ENCODE results near the gene CRYBG3.

The CRYBG3 gene

GRCh38 chr3:97979610-97980009 is 157.8 kb downstream of the CRYBG3 start:
- H3K4me3 ChIP-seq (ENCODE audit: low read depth, low read length), result no peak overlapping the region
- TF ChIP-seq CTCF (IDR thresholded peaks at IDR 0.05; ENCODE audit: borderline replicate concordance, insufficient read depth, low read depth, low read length), result no peak

- no peak overlapping the region for H3K4me3 ChIP-seq (ENCODE audit: low read depth, low read length)
- no peak for TF ChIP-seq CTCF (IDR thresholded peaks at IDR 0.05; ENCODE audit: borderline replicate concordance, insufficient read depth, low read depth, low read length)
Observed at GRCh38 chr3:97981886-97982285, 160.1 kb downstream of the CRYBG3 start.

- no peak for TF ChIP-seq CTCF (IDR thresholded peaks at IDR 0.05; ENCODE audit: borderline replicate concordance, insufficient read depth, low read depth, low read length)
- H3K4me3 ChIP-seq (ENCODE audit: low read depth, low read length), result no peak overlapping the region
Observed at GRCh38 chr3:97983933-97984491, 162.2 kb downstream of the CRYBG3 start.

- TF ChIP-seq CTCF (IDR thresholded peaks at IDR 0.05; ENCODE audit: borderline replicate concordance, insufficient read depth, low read depth, low read length), result no peak
Observed at GRCh38 chr3:97987306-97987705, 165.5 kb downstream of the CRYBG3 start.

GRCh38 chr3:97988784-97989568 is 167.2 kb downstream of the CRYBG3 start:
- TF ChIP-seq CTCF (IDR thresholded peaks at IDR 0.05; ENCODE audit: borderline replicate concordance, insufficient read depth, low read depth, low read length), result no peak
- no peak overlapping the region for H3K4me3 ChIP-seq (ENCODE audit: low read depth, low read length)

More at GRCh38 chr3:97987306-97987705, 165.5 kb downstream of the CRYBG3 start:
- H3K4me3 ChIP-seq (ENCODE audit: low read depth, low read length), result no peak overlapping the region

GRCh38 chr3:97990624-97991292 is 168.9 kb downstream of the CRYBG3 start:
- no peak for TF ChIP-seq CTCF (IDR thresholded peaks at IDR 0.05; ENCODE audit: borderline replicate concordance, insufficient read depth, low read depth, low read length)
- no peak overlapping the region for H3K4me3 ChIP-seq (ENCODE audit: low read depth, low read length)

Data from GM12875 (cell line).